NB4 (cell line): ENCODE results near the gene RDX.

Source experiments
- POLR2A ChIP-seq: IDR thresholded peaks from 2 replicates; pipeline ENCODE4 v1.6.1; 2011; ENCODE audit warnings: mild to moderate bottlenecking; ENCODE audit not compliant: insufficient read length; ENCODE audit errors: extremely low read depth
- TF ChIP-seq, protein P1 (sequence below): IDR thresholded peaks from one replicate; pipeline ENCODE4 v1.5.1; 2012; ENCODE audit warnings: low read depth, low read length

DNA sequence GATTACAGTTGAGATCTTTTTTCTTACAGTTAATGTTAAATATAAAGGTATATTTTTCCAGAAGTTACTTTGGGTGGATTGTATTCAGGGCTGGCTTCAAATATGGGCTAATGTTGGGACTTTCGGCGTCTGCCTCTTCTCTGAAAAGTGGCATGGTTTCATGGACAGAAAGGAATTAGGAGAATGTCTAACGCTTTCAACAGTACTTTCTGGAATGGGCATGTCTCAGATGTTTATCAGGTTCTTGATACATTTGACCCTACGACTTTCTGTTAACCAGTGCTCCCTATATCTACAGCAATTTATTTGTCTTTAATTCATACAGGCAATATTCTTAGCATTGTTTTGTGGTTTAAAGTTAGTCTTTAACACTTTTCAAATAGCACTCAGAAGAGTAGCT is 169.5 kb downstream of the RDX start:
- TF ChIP-seq, protein P1, sequence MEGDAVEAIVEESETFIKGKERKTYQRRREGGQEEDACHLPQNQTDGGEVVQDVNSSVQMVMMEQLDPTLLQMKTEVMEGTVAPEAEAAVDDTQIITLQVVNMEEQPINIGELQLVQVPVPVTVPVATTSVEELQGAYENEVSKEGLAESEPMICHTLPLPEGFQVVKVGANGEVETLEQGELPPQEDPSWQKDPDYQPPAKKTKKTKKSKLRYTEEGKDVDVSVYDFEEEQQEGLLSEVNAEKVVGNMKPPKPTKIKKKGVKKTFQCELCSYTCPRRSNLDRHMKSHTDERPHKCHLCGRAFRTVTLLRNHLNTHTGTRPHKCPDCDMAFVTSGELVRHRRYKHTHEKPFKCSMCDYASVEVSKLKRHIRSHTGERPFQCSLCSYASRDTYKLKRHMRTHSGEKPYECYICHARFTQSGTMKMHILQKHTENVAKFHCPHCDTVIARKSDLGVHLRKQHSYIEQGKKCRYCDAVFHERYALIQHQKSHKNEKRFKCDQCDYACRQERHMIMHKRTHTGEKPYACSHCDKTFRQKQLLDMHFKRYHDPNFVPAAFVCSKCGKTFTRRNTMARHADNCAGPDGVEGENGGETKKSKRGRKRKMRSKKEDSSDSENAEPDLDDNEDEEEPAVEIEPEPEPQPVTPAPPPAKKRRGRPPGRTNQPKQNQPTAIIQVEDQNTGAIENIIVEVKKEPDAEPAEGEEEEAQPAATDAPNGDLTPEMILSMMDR, result no peak
- TF ChIP-seq POLR2A, result no peak
